Measurements from ENCODE around the gene GABRR2.

GRCh38 chr6:89287351-89288028 is 27.6 kb downstream of the GABRR2 start:
- no peak for TF ChIP-seq MAZ (IDR thresholded peaks at IDR 0.05; ENCODE audit: borderline replicate concordance, low read depth, low read length)
- no peak for TF ChIP-seq RCOR1 (IDR thresholded peaks at IDR 0.05; ENCODE audit: insufficient replicate concordance, low read length)

All from IMR-90 (cell line).